ENCODE data around the gene GSTO2.

Gene GSTO2

GRCh38 chr10:104324221-104324686, 55.3 kb downstream of the GSTO2 start:
- H3K9me3 Mint-ChIP-seq = no peaks in the 10 kb centered on the region
- H3K27me3 Mint-ChIP-seq = no peaks in the 10 kb centered on the region
- peak overlapping the region; percentile 13 for H3K4me3 Mint-ChIP-seq
- peaks cover 58% of the 10 kb centered on the region for H3K36me3 Mint-ChIP-seq
- CTCF ChIA-PET = interaction anchor here (1.3 to 5.2 kb wide), 4 partner anchors 18 to 33 kb away, joined by 3 to 40 read pairs (median 12); no protein-coding TSS in a partner anchor
- DNase-seq = no peak
- H3K4me1 Mint-ChIP-seq = peaks cover 97% of the 10 kb centered on the region
- peak overlapping the region; percentile 90 for H3K27ac Mint-ChIP-seq

GRCh38 chr10:104324931-104325330, 55.9 kb downstream of the GSTO2 start:
- no peaks in the 10 kb centered on the region for H3K27me3 Mint-ChIP-seq
- no peaks in the 10 kb centered on the region for H3K9me3 Mint-ChIP-seq
- peak overlapping the region; percentile 13 for H3K4me3 Mint-ChIP-seq
- CTCF ChIA-PET = interaction anchor here (1.2 to 5.2 kb wide), 5 partner anchors 10 to 34 kb away, joined by 3 to 40 read pairs (median 7); no protein-coding TSS in a partner anchor
- H3K36me3 Mint-ChIP-seq = peaks cover 53% of the 10 kb centered on the region
- H3K27ac Mint-ChIP-seq = peak overlapping the region; percentile 90
- H3K4me1 Mint-ChIP-seq = peaks cover 98% of the 10 kb centered on the region
- no peak for DNase-seq

GRCh38 chr10:104325436-104326435, 56.8 kb downstream of the GSTO2 start:
- peaks cover 51% of the 10 kb centered on the region for H3K36me3 Mint-ChIP-seq
- CTCF ChIA-PET = interaction anchor here (1.2 to 4.3 kb wide), 4 partner anchors 9 to 35 kb away, joined by 3 to 16 read pairs (median 10); no protein-coding TSS in a partner anchor
- peak overlapping the region; percentile 90 for H3K27ac Mint-ChIP-seq
- peak overlapping the region; percentile 60 for H3K4me3 Mint-ChIP-seq
- no peaks in the 10 kb centered on the region for H3K27me3 Mint-ChIP-seq
- H3K4me1 Mint-ChIP-seq = peaks cover 100% of the 10 kb centered on the region
- H3K9me3 Mint-ChIP-seq = no peaks in the 10 kb centered on the region
- no peak for DNase-seq

- H3K27ac Mint-ChIP-seq = peak overlapping the region; percentile 95
- no peak for DNase-seq
- H3K4me3 Mint-ChIP-seq = peak overlapping the region; percentile 29
- no peaks in the 10 kb centered on the region for H3K27me3 Mint-ChIP-seq
- H3K9me3 Mint-ChIP-seq = no peaks in the 10 kb centered on the region
- H3K4me1 Mint-ChIP-seq = peaks cover 99% of the 10 kb centered on the region
- CTCF ChIA-PET = interaction anchor here (0.7 to 2.2 kb wide), 4 partner anchors 10 to 24 kb away, joined by 3 to 13 read pairs (median 6); partner anchors contain the start of gene ITPRIP
- H3K36me3 Mint-ChIP-seq = peaks cover 58% of the 10 kb centered on the region
Observed at GRCh38 chr10:104326991-104327610, 58.1 kb downstream of the GSTO2 start.

- no peak for DNase-seq
- H3K4me1 Mint-ChIP-seq = peaks cover 99% of the 10 kb centered on the region
- no peaks in the 10 kb centered on the region for H3K9me3 Mint-ChIP-seq
- H3K27ac Mint-ChIP-seq = peak overlapping the region; percentile 95
- CTCF ChIA-PET = interaction anchor here (1.0 to 3.1 kb wide), 4 partner anchors 9 to 23 kb away, joined by 3 to 15 read pairs (median 6); partner anchors contain the start of gene ITPRIP
- no peaks in the 10 kb centered on the region for H3K27me3 Mint-ChIP-seq
- H3K4me3 Mint-ChIP-seq = peak overlapping the region; percentile 74
- H3K36me3 Mint-ChIP-seq = peaks cover 56% of the 10 kb centered on the region
Observed at GRCh38 chr10:104327745-104328645, 59.0 kb downstream of the GSTO2 start.

- CTCF ChIA-PET = interaction anchor here (0.8 to 3.1 kb wide), 3 partner anchors 9 to 29 kb away, joined by 3 to 15 read pairs (median 4); partner anchors contain the start of gene ITPRIP
- Mint-ChIP-seq H3K27me3 (no peaks in the 10 kb centered on the region), H3K27ac (peak overlapping the region; percentile 95), H3K9me3 (no peaks in the 10 kb centered on the region), H3K4me3 (peak overlapping the region; percentile 74), H3K4me1 (peaks cover 99% of the 10 kb centered on the region), H3K36me3 (peaks cover 60% of the 10 kb centered on the region)
- DNase-seq = no peak
Observed at GRCh38 chr10:104328646-104328895, 59.6 kb downstream of the GSTO2 start.

GRCh38 chr10:104328896-104329710, 60.1 kb downstream of the GSTO2 start:
- CTCF ChIA-PET = interaction anchor here (0.8 to 3.1 kb wide), 7 partner anchors 9 to 37 kb away, joined by 3 to 15 read pairs (median 3); partner anchors contain the start of genes CFAP58 and ITPRIP
- H3K36me3 Mint-ChIP-seq = peaks cover 57% of the 10 kb centered on the region
- H3K4me3 Mint-ChIP-seq = peak overlapping the region; percentile 74

GRCh38 chr10:104329735-104330134, 60.8 kb downstream of the GSTO2 start:
- peaks cover 52% of the 10 kb centered on the region for H3K36me3 Mint-ChIP-seq
- peak overlapping the region; percentile 74 for H3K4me3 Mint-ChIP-seq
- peaks cover 99% of the 10 kb centered on the region for H3K4me1 Mint-ChIP-seq
- no peak for DNase-seq
- H3K27ac Mint-ChIP-seq = peak overlapping the region; percentile 95
- CTCF ChIA-PET = interaction anchor here (0.9 to 3.1 kb wide), 6 partner anchors 20 to 37 kb away, joined by 3 to 15 read pairs (median 3); partner anchors contain the start of gene CFAP58
- no peaks in the 10 kb centered on the region for H3K27me3 Mint-ChIP-seq
- no peaks in the 10 kb centered on the region for H3K9me3 Mint-ChIP-seq

More at GRCh38 chr10:104328896-104329710, 60.1 kb downstream of the GSTO2 start:
- H3K9me3 Mint-ChIP-seq = no peaks in the 10 kb centered on the region
- peaks cover 99% of the 10 kb centered on the region for H3K4me1 Mint-ChIP-seq
- DNase-seq = peak; percentile 85
- H3K27ac Mint-ChIP-seq = peak overlapping the region; percentile 95
- no peaks in the 10 kb centered on the region for H3K27me3 Mint-ChIP-seq

GRCh38 chr10:104330168-104331110, 61.5 kb downstream of the GSTO2 start:
- CTCF ChIA-PET = interaction anchor here (0.9 to 3.1 kb wide), 4 partner anchors 19 to 38 kb away, joined by 3 to 15 read pairs (median 4); no protein-coding TSS in a partner anchor
- H3K4me1 Mint-ChIP-seq = peaks cover 99% of the 10 kb centered on the region
- H3K36me3 Mint-ChIP-seq = peaks cover 52% of the 10 kb centered on the region
- no peaks in the 10 kb centered on the region for H3K27me3 Mint-ChIP-seq
- H3K4me3 Mint-ChIP-seq = peak overlapping the region; percentile 74
- DNase-seq = peak; percentile 16
- no peaks in the 10 kb centered on the region for H3K9me3 Mint-ChIP-seq
- H3K27ac Mint-ChIP-seq = peak overlapping the region; percentile 95

GRCh38 chr10:104331208-104331838, 62.3 kb downstream of the GSTO2 start:
- Mint-ChIP-seq H3K4me1 (peaks cover 98% of the 10 kb centered on the region), H3K27me3 (no peaks in the 10 kb centered on the region), H3K36me3 (peaks cover 47% of the 10 kb centered on the region), H3K4me3 (no peak overlapping the region), H3K27ac (no peak overlapping the region), H3K9me3 (no peaks in the 10 kb centered on the region)
- DNase-seq = no peak
- CTCF ChIA-PET = interaction anchor here (3.1 kb wide), 1 partner anchor 25 kb away, joined by 15 read pairs; no protein-coding TSS in a partner anchor

- Mint-ChIP-seq H3K27me3 (no peaks in the 10 kb centered on the region), H3K4me1 (peaks cover 87% of the 10 kb centered on the region), H3K9me3 (no peaks in the 10 kb centered on the region), H3K36me3 (peaks cover 42% of the 10 kb centered on the region), H3K4me3 (no peak overlapping the region), H3K27ac (peak overlapping the region; percentile 62)
- DNase-seq = no peak
- CTCF ChIA-PET = no interaction called here
Observed at GRCh38 chr10:104332243-104333031, 63.5 kb downstream of the GSTO2 start.

Data from activated naive CD4-positive, alpha-beta T cell treated with anti-CD3 and anti-CD28 coated beads, Interleukin-2, amount 10 ng/mL, durations not matched to agents 7 days and 5 days (primary cell).